CD8-positive, alpha-beta memory T cell (primary cell): ENCODE measurements around the gene DICER1. TPM values are rescaled to one million over a fixed set of nuclear protein-coding genes. Genes with fewer than 3 reads are reported as not detected.

Experiments used
- CTCF ChIA-PET: fragments of 350-600 bp; sonication (Branson Sonifier 250); formaldehyde crosslinking; loops from one replicate; lab custom pipeline; 2021; ENCODE audit warnings: antibody characterized with exemption; lab: Charles Lee
- POLR2A ChIA-PET: fragments of 350-600 bp; sonication (Branson Sonifier 250); formaldehyde crosslinking; loops from one replicate; lab custom pipeline; 2021; ENCODE audit warnings: antibody characterized with exemption; lab: Charles Lee
- DNase-seq, 5 donors: peaks; one replicate each; pipeline versions ENCODE4 v3.0.0 to v3.0.0-alpha.2; 2020 to 2022; ENCODE audit warnings: mixed read lengths in 1 of 5
- H3K27ac ChIP-seq: one replicate; pipeline ENCODE4 v1.7.0; 2013; ENCODE audit warnings: low read depth, mild to moderate bottlenecking, low read length, moderate library complexity
- H3K27me3 ChIP-seq: 2 replicates; pipeline ENCODE4 v1.7.0; 2013; ENCODE audit warnings: low read length, mild to moderate bottlenecking; ENCODE audit not compliant: insufficient read depth, poor library complexity, severe bottlenecking
- H3K36me3 ChIP-seq: 2 replicates; pipeline ENCODE4 v1.7.0; 2013; ENCODE audit warnings: mild to moderate bottlenecking, low read length, moderate library complexity; ENCODE audit not compliant: insufficient read depth
- H3K4me1 ChIP-seq: 2 replicates; pipeline ENCODE4 v1.7.0; 2013; ENCODE audit warnings: mild to moderate bottlenecking, low read length, moderate library complexity; ENCODE audit not compliant: insufficient read depth
- H3K4me3 ChIP-seq: 2 replicates; pipeline ENCODE4 v1.7.0; 2013; ENCODE audit warnings: mild to moderate bottlenecking, low read length
- H3K9me3 ChIP-seq: 2 replicates; pipeline ENCODE4 v1.7.0; 2013; ENCODE audit warnings: mild to moderate bottlenecking, low read length
- H3K27ac Mint-ChIP-seq, 8 donors: one replicate each; pipeline ENCODE4 v1.8.0; 2020 to 2021; ENCODE audit warnings: mixed read lengths in 8 of 8, mild to moderate bottlenecking in 6 of 8, inconsistent platforms in 3 of 8, moderate library complexity in 3 of 8
- H3K27me3 Mint-ChIP-seq, 2 donors: one replicate each; pipeline ENCODE4 v1.8.0; 2020 to 2021; ENCODE audit warnings: mixed read lengths in 2 of 2, mild to moderate bottlenecking in 1 of 2, moderate library complexity in 1 of 2
- H3K36me3 Mint-ChIP-seq, 3 donors: one replicate each; pipeline ENCODE4 v1.8.0; 2020 to 2021; ENCODE audit warnings: mixed read lengths in 3 of 3, inconsistent platforms in 1 of 3, mild to moderate bottlenecking in 1 of 3
- H3K4me1 Mint-ChIP-seq, 3 donors: one replicate each; pipeline ENCODE4 v1.8.0; 2020 to 2021; ENCODE audit warnings: mixed read lengths in 3 of 3, inconsistent platforms in 1 of 3, mild to moderate bottlenecking in 1 of 3
- H3K4me3 Mint-ChIP-seq, 7 donors: one replicate each; pipeline ENCODE4 v1.8.0; 2020 to 2021; ENCODE audit warnings: mixed read lengths in 7 of 7, mild to moderate bottlenecking in 6 of 7, moderate library complexity in 4 of 7, inconsistent platforms in 2 of 7
- H3K9me3 Mint-ChIP-seq, 5 donors: one replicate each; pipeline ENCODE4 v1.8.0; 2020 to 2022; ENCODE audit warnings: mixed read lengths in 5 of 5, mild to moderate bottlenecking in 3 of 5, moderate library complexity in 2 of 5, inconsistent platforms in 1 of 5
- polyA plus RNA-seq: library from polyadenylated mRNA; unstranded; fragments of 300-500 nt; fragmentation: Illumina TruSeq; gene quantifications from one replicate; pipeline ENCODE4 v1.2.3, GENCODE V29; 2021
- total RNA-seq, 2 experiments: library from RNA; stranded (reverse); gene quantifications; one replicate each; pipeline ENCODE4 v1.2.3, GENCODE V29; 2021

DICER1 gene
- total and polyA plus RNA-seq, 3 experiments from 2014 or later = 15.0 to 62.0 (median 57.9) TPM

DNA sequence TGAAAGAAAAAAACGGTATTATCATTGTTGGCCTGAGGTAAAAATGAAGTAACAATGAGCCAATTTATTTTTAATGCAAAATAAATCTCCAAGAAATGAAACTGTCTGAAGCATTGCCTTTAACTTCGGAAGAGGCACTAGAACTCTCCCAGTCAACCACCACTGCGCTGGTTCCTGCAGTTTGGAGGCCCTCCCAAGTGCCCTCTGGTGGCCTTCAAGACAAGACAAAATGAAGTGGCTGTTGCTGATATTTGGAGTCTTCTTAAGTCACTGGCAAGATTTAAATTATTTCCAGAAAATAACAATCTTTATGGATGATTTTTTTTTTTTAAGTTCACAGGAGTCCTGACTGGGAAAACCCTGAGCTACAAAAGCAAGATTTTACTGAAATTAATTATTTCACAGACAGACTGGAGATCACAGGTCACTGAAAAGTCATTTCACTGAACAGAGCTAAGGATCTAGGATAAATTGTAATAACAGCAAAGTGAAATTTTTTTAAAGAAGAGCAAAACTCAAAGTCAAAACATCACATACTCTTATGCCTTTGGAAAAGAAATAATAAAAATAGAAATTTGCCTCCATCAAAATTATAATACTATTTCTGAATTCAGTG, 58.2 kb downstream of the DICER1 start:
- H3K27ac Mint-ChIP-seq = no peak overlapping the region
- ChIA-PET CTCF (no interaction called here), POLR2A (no interaction called here)
- no peaks in the 10 kb centered on the region for H3K9me3 Mint-ChIP-seq
- Histone ChIP-seq H3K27ac (no peak overlapping the region), H3K27me3 (no peaks in the 10 kb centered on the region), H3K9me3 (no peaks in the 10 kb centered on the region), H3K4me3 (no peak overlapping the region), H3K36me3 (peaks cover 37% of the 10 kb centered on the region), H3K4me1 (no peaks in the 10 kb centered on the region)
- H3K4me1 Mint-ChIP-seq = peaks cover 18 to 41% (median 37%) of the 10 kb centered on the region in 3 donors
- peaks cover 13 to 87% (median 33%) of the 10 kb centered on the region in 3 donors for H3K36me3 Mint-ChIP-seq
- peak in 3 of 5 donors; percentile 8 to 53 (median 10) for DNase-seq
- no peak overlapping the region for H3K4me3 Mint-ChIP-seq
- no peaks in the 10 kb centered on the region for H3K27me3 Mint-ChIP-seq

DNA sequence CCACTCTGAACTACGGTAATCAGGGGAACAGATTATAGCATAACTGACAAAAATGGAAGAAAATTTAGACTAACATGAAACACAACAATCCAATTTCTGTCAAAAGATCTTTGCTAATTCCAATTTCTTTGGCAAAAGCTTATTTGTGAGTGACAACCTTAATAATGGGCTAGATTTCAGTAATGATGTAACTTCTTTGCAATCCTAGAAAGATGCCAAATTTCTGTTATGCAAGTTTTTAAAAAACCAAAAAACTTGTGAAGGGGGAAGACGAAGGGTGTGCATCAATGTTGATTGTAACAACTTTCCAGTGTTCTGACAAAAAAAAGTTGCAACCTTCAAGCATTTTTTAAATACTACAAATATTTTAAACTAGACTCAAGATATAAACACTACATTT, 59.9 kb downstream of the DICER1 start:
- Histone ChIP-seq H3K36me3 (peaks cover 29% of the 10 kb centered on the region), H3K9me3 (no peaks in the 10 kb centered on the region), H3K4me3 (no peak overlapping the region), H3K27ac (no peak overlapping the region), H3K4me1 (no peaks in the 10 kb centered on the region), H3K27me3 (no peaks in the 10 kb centered on the region)
- no peaks in the 10 kb centered on the region for H3K9me3 Mint-ChIP-seq
- CTCF ChIA-PET = no interaction called here
- H3K27me3 Mint-ChIP-seq = no peaks in the 10 kb centered on the region
- POLR2A ChIA-PET = no interaction called here
- H3K36me3 Mint-ChIP-seq = peaks cover 3 to 88% (median 25%) of the 10 kb centered on the region in 3 donors
- peak overlapping the region in 1 of 8 donors; percentile 26 for H3K27ac Mint-ChIP-seq
- H3K4me1 Mint-ChIP-seq = peaks cover 14 to 36% (median 33%) of the 10 kb centered on the region in 3 donors
- no peak overlapping the region for H3K4me3 Mint-ChIP-seq
- no peak for DNase-seq

DNA sequence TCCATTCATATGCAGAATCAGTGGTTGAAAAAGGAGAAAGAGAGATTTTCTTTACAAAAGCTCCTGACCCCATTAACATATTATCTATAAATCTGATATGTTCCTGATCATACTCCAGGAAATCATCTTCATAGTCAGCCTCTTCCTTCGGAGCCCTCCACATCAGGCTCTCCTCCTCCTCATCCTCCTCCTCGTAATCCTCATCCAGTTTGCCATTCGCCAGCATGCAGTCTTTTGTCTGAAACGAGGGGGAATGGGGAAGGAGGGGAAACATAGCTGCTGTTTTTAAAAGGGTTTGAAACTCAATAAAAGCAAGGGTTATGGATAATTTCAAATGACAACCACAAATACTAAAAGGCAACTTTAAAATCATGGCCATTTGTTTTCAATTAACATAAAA, 60.9 kb downstream of the DICER1 start:
- no peak overlapping the region for H3K4me3 ChIP-seq
- ChIA-PET POLR2A (no interaction called here), CTCF (no interaction called here)
- H3K36me3 Mint-ChIP-seq = peaks cover 0 to 88% (median 19%) of the 10 kb centered on the region in 3 donors
- no peaks in the 10 kb centered on the region for H3K9me3 Mint-ChIP-seq
- peaks cover 26% of the 10 kb centered on the region for H3K36me3 ChIP-seq
- H3K4me1 ChIP-seq = no peaks in the 10 kb centered on the region
- H3K9me3 ChIP-seq = no peaks in the 10 kb centered on the region
- peaks cover 12 to 28% (median 25%) of the 10 kb centered on the region in 3 donors for H3K4me1 Mint-ChIP-seq
- no peak overlapping the region for H3K27ac ChIP-seq
- H3K27me3 Mint-ChIP-seq = no peaks in the 10 kb centered on the region
- no peak for DNase-seq
- H3K27ac Mint-ChIP-seq = no peak overlapping the region
- no peaks in the 10 kb centered on the region for H3K27me3 ChIP-seq
- no peak overlapping the region for H3K4me3 Mint-ChIP-seq

DNA sequence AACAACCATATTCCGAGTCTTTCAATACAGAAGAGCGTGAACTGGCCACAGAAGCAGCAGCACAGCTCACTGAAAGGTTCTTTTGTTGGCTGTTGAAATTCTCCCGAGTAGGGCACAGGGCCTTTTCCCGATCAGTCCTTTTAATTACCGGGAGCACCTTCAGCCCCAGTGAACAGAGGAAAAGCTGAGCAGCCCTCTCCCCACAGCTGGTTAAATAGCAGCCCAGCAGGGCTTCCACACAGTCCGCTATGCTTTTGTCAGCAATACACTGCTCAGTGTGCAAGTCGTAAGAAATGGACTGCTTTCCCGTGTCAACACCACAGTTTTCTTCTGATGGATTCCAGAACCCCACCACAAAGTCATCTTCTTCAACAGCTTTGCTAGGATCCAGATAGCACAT, 61.3 kb downstream of the DICER1 start:
- no peak overlapping the region for H3K4me3 Mint-ChIP-seq
- no peak overlapping the region for H3K27ac Mint-ChIP-seq
- H3K36me3 Mint-ChIP-seq = peaks cover 0 to 86% (median 23%) of the 10 kb centered on the region in 3 donors
- CTCF ChIA-PET = no interaction called here
- H3K4me1 ChIP-seq = no peaks in the 10 kb centered on the region
- no peak overlapping the region for H3K4me3 ChIP-seq
- POLR2A ChIA-PET = no interaction called here
- H3K9me3 ChIP-seq = no peaks in the 10 kb centered on the region
- H3K27me3 Mint-ChIP-seq = no peaks in the 10 kb centered on the region
- H3K4me1 Mint-ChIP-seq = peaks cover 12 to 24% (median 20%) of the 10 kb centered on the region in 3 donors
- no peak for DNase-seq
- peaks cover 24% of the 10 kb centered on the region for H3K36me3 ChIP-seq
- H3K9me3 Mint-ChIP-seq = no peaks in the 10 kb centered on the region
- H3K27ac ChIP-seq = no peak overlapping the region
- H3K27me3 ChIP-seq = no peaks in the 10 kb centered on the region

DNA sequence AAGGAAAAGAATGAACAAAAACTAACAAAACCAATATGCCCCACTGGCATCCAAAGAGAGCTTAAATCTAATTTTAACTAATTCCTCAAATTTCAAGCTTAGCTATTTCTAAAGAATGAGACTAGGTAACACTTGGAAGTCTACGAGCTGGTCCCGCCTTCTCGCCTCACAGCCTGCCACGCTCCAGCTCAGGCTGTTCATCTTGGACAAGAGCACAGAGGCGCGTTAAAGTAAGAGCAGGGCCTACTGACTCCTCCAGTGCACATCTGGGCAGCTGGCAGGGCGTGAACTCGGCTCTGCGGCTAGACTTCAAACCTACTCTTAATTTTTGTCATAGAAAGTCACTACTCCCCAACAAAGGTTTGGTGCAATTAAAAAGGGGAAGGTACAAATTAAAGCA, 64.6 kb downstream of the DICER1 start:
- no peak overlapping the region for H3K27ac ChIP-seq
- no peaks in the 10 kb centered on the region for H3K4me1 ChIP-seq
- H3K4me1 Mint-ChIP-seq = no peaks in the 10 kb centered on the region
- peaks cover 46% of the 10 kb centered on the region for H3K36me3 ChIP-seq
- no peaks in the 10 kb centered on the region for H3K9me3 ChIP-seq
- no peaks in the 10 kb centered on the region for H3K9me3 Mint-ChIP-seq
- no peaks in the 10 kb centered on the region for H3K27me3 Mint-ChIP-seq
- CTCF ChIA-PET = no interaction called here
- no peak overlapping the region for H3K4me3 ChIP-seq
- POLR2A ChIA-PET = no interaction called here
- H3K36me3 Mint-ChIP-seq = peaks cover 15 to 94% (median 34%) of the 10 kb centered on the region in 3 donors
- DNase-seq = no peak
- H3K27me3 ChIP-seq = no peaks in the 10 kb centered on the region
- H3K4me3 Mint-ChIP-seq = no peak overlapping the region
- H3K27ac Mint-ChIP-seq = peak overlapping the region in 2 of 8 donors; percentile 54 to 85

DNA sequence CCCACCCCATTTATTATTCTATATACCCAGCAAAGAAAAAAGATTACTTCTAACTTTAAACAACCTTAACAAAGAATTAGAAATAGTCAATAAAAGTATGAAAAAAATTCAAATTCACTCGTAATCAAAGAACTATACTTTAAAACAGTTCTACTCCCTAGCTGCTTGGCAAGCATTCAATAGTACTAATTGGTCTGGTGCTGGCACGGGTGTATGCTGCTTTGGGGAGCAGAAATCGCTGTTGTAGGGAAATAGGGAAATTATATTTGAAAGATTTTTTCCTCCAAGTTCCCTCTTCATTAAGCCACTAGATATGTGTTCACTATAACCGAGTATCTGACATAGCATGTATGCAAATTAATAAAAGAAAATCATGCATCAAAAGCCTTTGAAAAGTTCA, 65.7 kb downstream of the DICER1 start:
- POLR2A ChIA-PET = no interaction called here
- Histone ChIP-seq H3K27me3 (no peaks in the 10 kb centered on the region), H3K27ac (no peak overlapping the region), H3K4me3 (no peak overlapping the region), H3K4me1 (no peaks in the 10 kb centered on the region), H3K9me3 (no peaks in the 10 kb centered on the region), H3K36me3 (peaks cover 46% of the 10 kb centered on the region)
- CTCF ChIA-PET = no interaction called here
- DNase-seq = no peak
- Mint-ChIP-seq H3K4me3 (no peak overlapping the region), H3K9me3 (no peaks in the 10 kb centered on the region), H3K4me1 (no peaks in the 10 kb centered on the region), H3K27ac (peak overlapping the region in 1 of 8 donors; percentile 18), H3K36me3 (peaks cover 15 to 94% (median 32%) of the 10 kb centered on the region in 3 donors), H3K27me3 (no peaks in the 10 kb centered on the region)

DNA sequence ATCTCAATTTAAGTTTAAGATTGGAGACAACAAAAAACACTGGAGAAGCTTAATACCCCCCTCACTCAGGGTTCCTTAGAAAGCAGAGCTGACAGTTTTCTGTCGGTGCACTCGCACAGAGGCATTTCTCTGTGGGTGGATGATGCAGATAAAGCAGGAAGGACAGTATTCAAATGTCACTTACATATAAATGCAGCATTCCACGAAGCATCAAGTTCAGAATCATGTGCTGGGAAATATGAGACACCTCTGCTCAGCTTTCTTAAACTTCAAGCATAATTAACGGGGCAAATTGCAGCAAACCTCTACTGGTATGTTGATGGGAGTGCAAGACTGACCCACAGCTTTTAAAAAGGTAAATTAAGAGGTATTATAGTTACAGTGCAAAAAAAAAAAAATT, 68.7 kb downstream of the DICER1 start:
- H3K4me3 Mint-ChIP-seq = no peak overlapping the region
- no peaks in the 10 kb centered on the region for H3K27me3 Mint-ChIP-seq
- H3K4me1 Mint-ChIP-seq = no peaks in the 10 kb centered on the region
- H3K27ac ChIP-seq = no peak overlapping the region
- ChIA-PET CTCF (no interaction called here), POLR2A (interaction anchor here (0.6 to 0.9 kb wide), 2 partner anchors 19 to 69 kb away, joined by 6 read pairs; no protein-coding TSS in a partner anchor)
- peak overlapping the region in 1 of 8 donors; percentile 27 for H3K27ac Mint-ChIP-seq
- no peaks in the 10 kb centered on the region for H3K4me1 ChIP-seq
- H3K9me3 ChIP-seq = no peaks in the 10 kb centered on the region
- no peaks in the 10 kb centered on the region for H3K27me3 ChIP-seq
- H3K36me3 ChIP-seq = peaks cover 32% of the 10 kb centered on the region
- no peak overlapping the region for H3K4me3 ChIP-seq
- no peak for DNase-seq
- peaks cover 22 to 87% (median 33%) of the 10 kb centered on the region in 3 donors for H3K36me3 Mint-ChIP-seq
- no peaks in the 10 kb centered on the region for H3K9me3 Mint-ChIP-seq

DNA sequence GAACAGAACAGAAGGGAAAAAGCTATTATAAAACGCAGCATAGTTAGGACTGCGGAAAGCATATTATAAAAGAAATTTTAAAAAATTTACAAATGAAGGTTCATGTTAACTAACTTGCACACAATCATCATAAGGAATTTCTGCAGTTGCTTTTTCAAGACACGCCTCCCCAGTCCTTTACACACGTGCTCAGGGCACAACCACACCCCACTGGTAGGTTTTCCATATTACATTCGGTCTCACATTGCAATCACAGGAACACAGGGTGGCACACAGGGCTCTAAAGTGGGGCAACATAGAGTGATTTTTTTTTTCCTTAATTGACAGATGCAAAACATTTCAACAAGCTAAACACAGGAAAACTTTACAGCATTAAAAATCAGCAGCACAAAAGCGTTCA, 69.7 kb downstream of the DICER1 start:
- no peaks in the 10 kb centered on the region for H3K4me1 Mint-ChIP-seq
- POLR2A ChIA-PET = no interaction called here
- CTCF ChIA-PET = no interaction called here

More for the DNA sequence above, 69.7 kb downstream of the DICER1 start:
- Mint-ChIP-seq H3K9me3 (no peaks in the 10 kb centered on the region), H3K36me3 (peaks cover 22 to 76% (median 30%) of the 10 kb centered on the region in 3 donors), H3K27me3 (no peaks in the 10 kb centered on the region), H3K27ac (peak overlapping the region in 2 of 8 donors; percentile 2 to 91), H3K4me3 (no peak overlapping the region)
- no peak overlapping the region for H3K4me3 ChIP-seq
- H3K36me3 ChIP-seq = peaks cover 27% of the 10 kb centered on the region
- H3K27ac ChIP-seq = no peak overlapping the region
- DNase-seq = no peak
- no peaks in the 10 kb centered on the region for H3K27me3 ChIP-seq
- no peaks in the 10 kb centered on the region for H3K4me1 ChIP-seq
- H3K9me3 ChIP-seq = no peaks in the 10 kb centered on the region
